Tibial artery (tissue), 4 donors: ENCODE measurements around the gene AKAP17A.

Source experiments
- DNase-seq, 2 donors: peaks; one replicate each; pipeline ENCODE4 v3.0.0-alpha.2; 2019
- H3K27ac ChIP-seq, 2 donors: fragments of 200-600 bp; sonication (generic) in 1 of 2; 1 replicate in 1 of 2; 2 replicates in 1 of 2; pipeline ENCODE4 v1.5.1; 2018 to 2019; ENCODE audit warnings: mild to moderate bottlenecking in 1 of 2
- H3K27me3 ChIP-seq, 2 donors: fragments of 200-600 bp; sonication (generic) in 1 of 2; one replicate each; pipeline versions ENCODE4 v1.5.1 to v1.6.0; 2016 to 2019
- H3K36me3 ChIP-seq, 3 donors: fragments of 200-600 bp; sonication (generic) in 2 of 3; one replicate each; pipeline ENCODE4 v1.5.1; 2016 to 2019; ENCODE audit warnings: mild to moderate bottlenecking in 2 of 3
- H3K4me1 ChIP-seq, 4 donors: fragments of 200-600 bp; sonication (generic) in 2 of 4; 1 replicate in 3 of 4; 2 replicates in 1 of 4; pipeline ENCODE4 v1.5.1; 2016 to 2019
- H3K4me3 ChIP-seq, 2 donors: fragments of 200-600 bp; sonication (generic) in 1 of 2; 1 replicate in 1 of 2; 2 replicates in 1 of 2; pipeline ENCODE4 v1.5.1; 2018 to 2019; ENCODE audit warnings: mild to moderate bottlenecking in 2 of 2
- H3K9me3 ChIP-seq, 3 donors: fragments of 200-600 bp; sonication (generic) in 1 of 3; one replicate each; pipeline ENCODE4 v1.5.1; 2016 to 2019
- intact Hi-C: fragments of 100-400 bp; cut with DNase I; formaldehyde crosslinking; loops from one replicate; pipeline ENCODE4 v1.15.0; 2023; ENCODE audit warnings: low total_unique reads
- TF ChIP-seq, protein P1 (sequence below), 2 experiments: fragments of 200-600 bp in 1 of 2; fragments of 450-650 bp in 1 of 2; IDR thresholded peaks; one replicate each; pipeline ENCODE4 v1.5.1; 2017 to 2019; ENCODE audit warnings: antibody characterized with exemption in 2 of 2, mild to moderate bottlenecking in 1 of 2, moderate library complexity in 1 of 2

AKAP17A gene

DNA sequence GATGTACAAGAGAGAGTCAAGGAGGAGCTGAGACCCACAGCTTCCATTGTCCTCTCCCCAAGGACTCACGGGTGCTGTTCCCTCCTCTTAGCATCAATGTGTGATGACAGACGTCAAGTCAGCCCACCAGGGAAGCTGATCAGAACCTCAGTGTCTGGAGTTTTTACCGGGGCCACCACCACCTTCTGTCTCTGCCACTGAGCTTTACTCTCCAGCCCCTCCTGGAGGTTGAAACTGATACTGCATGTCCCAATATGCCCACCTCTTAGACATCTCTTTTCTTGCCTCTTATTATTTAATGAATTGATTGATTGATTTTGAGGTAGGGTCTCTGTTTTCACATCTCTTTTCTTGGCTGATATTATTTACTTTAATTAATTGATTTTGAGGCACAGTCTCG is 10.3 kb upstream of the AKAP17A start:
- no peaks in the 10 kb centered on the region for H3K27me3 ChIP-seq
- no peak for DNase-seq
- no peak overlapping the region for H3K27ac ChIP-seq
- H3K36me3 ChIP-seq: no peaks in the 10 kb centered on the region
- H3K4me3 ChIP-seq: no peak overlapping the region
- no peaks in the 10 kb centered on the region for H3K9me3 ChIP-seq
- H3K4me1 ChIP-seq: no peaks in the 10 kb centered on the region
- TF ChIP-seq, protein P1, sequence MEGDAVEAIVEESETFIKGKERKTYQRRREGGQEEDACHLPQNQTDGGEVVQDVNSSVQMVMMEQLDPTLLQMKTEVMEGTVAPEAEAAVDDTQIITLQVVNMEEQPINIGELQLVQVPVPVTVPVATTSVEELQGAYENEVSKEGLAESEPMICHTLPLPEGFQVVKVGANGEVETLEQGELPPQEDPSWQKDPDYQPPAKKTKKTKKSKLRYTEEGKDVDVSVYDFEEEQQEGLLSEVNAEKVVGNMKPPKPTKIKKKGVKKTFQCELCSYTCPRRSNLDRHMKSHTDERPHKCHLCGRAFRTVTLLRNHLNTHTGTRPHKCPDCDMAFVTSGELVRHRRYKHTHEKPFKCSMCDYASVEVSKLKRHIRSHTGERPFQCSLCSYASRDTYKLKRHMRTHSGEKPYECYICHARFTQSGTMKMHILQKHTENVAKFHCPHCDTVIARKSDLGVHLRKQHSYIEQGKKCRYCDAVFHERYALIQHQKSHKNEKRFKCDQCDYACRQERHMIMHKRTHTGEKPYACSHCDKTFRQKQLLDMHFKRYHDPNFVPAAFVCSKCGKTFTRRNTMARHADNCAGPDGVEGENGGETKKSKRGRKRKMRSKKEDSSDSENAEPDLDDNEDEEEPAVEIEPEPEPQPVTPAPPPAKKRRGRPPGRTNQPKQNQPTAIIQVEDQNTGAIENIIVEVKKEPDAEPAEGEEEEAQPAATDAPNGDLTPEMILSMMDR (IDR thresholded peaks at IDR 0.05): peak; percentile 61 to 69
- intact Hi-C loops: loop anchor here (2.0 kb wide), 1 partner anchor 126 kb away; no protein-coding TSS in a partner anchor

DNA sequence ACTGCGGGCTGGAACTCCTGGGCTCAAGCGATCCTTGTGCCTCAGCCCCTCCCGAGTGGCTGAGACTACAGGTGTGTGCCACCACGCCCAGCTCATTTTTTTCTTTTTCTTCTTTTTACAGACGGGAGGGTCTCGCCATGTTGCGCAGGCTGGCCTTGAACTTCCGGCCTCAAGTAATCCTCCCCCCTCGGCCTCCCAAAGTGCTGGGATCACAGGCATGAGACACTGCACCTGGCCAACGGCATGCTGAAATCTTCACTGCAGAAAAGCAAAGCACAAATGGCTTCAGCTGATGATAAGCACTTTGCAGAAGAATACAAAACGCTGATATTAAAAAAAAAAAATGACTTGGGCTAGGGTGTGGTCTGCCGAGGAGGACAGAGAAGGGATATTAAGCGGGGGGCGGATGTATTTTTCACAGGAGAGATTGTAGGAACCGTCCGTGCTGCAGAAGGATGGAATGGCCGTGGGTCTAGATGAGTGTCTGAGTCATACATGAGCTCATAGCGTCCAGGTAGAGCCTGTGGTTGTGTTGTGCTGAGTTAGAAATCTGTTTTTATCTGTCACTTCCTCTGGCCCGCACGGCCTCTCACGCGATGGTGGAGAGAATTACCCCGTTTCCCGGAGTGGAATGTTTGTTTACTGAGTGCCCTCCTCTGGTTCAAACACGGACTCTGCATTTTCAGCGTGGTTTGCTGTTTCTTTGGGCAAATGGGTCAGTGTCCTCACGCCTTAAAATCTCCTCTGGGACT is 8.5 kb upstream of the AKAP17A start:
- Histone ChIP-seq H3K27ac (no peak overlapping the region), H3K27me3 (no peaks in the 10 kb centered on the region), H3K4me1 (no peaks in the 10 kb centered on the region), H3K36me3 (no peaks in the 10 kb centered on the region), H3K4me3 (no peak overlapping the region), H3K9me3 (no peaks in the 10 kb centered on the region)
- intact Hi-C loops: no loop called here
- TF ChIP-seq, protein P1 (IDR thresholded peaks at IDR 0.05): no peak
- DNase-seq: no peak

DNA sequence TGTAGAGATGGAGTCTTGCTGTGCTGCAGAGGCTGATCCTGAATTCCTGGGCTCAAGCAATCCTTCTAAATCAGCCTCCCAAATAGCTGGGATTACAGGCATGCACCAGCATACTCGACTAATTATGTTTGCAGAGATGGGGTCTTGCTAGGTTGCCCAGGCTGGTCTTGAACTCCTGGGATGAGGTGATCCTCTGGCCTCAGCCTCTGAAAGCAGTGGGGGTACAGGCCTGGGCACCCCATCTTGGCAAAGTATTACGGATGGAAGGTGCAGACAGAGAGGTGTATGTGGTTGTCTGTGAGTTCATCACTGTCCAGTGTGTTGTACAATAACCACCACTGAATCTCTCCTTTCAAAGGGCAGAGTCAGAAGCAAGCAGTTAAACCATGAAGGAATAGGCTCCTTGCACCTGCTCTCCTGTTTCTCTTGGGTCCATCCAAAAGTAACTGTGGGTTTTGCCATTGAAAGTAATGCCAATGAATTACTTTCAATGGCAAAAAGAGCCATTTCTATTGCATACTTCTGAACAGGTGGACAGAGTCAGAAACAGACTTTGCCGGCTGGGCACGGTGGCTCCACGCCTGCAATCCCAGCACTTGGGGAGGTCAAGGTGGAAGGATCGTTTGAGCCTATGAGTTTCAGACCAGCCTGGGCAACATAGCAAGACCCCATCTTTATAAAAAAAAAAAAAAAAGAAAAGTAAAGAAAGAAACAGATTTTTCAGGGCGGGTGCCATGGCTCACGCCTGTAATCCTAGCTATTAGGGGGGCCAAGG is 7.0 kb upstream of the AKAP17A start:
- no peaks in the 10 kb centered on the region for H3K9me3 ChIP-seq
- no peaks in the 10 kb centered on the region for H3K4me1 ChIP-seq
- H3K4me3 ChIP-seq: no peak overlapping the region
- TF ChIP-seq, protein P1 (IDR thresholded peaks at IDR 0.05): no peak
- no peak for DNase-seq
- no peaks in the 10 kb centered on the region for H3K36me3 ChIP-seq
- no peaks in the 10 kb centered on the region for H3K27me3 ChIP-seq
- H3K27ac ChIP-seq: no peak overlapping the region
- intact Hi-C loops: no loop called here

DNA sequence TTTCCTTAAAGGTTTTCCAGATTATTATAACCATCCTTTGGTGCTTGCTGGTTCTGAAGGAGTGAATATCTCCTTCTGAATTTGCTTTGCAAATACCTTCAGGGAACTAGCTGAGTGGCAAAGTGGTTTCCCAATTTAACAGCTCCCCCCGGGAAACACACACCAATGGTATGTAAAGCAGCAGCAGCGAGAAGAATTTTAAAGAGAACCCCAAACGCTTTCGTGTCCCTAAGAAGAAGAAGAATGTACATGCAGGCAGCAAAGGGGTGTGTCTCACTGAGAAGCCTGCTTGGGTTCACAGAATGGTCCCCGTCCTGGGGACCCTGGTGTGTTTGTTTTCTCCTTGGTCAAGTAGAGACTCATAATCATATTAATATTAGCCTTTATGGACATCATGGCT is 4.2 kb upstream of the AKAP17A start:
- peaks cover 0 to 2% (median under 1%) of the 10 kb centered on the region in 4 donors for H3K4me1 ChIP-seq
- no peak overlapping the region for H3K4me3 ChIP-seq
- intact Hi-C loops: no loop called here
- DNase-seq: no peak
- no peaks in the 10 kb centered on the region for H3K36me3 ChIP-seq
- no peaks in the 10 kb centered on the region for H3K27me3 ChIP-seq
- TF ChIP-seq, protein P1 (IDR thresholded peaks at IDR 0.05): no peak
- H3K27ac ChIP-seq: no peak overlapping the region
- H3K9me3 ChIP-seq: no peaks in the 10 kb centered on the region

DNA sequence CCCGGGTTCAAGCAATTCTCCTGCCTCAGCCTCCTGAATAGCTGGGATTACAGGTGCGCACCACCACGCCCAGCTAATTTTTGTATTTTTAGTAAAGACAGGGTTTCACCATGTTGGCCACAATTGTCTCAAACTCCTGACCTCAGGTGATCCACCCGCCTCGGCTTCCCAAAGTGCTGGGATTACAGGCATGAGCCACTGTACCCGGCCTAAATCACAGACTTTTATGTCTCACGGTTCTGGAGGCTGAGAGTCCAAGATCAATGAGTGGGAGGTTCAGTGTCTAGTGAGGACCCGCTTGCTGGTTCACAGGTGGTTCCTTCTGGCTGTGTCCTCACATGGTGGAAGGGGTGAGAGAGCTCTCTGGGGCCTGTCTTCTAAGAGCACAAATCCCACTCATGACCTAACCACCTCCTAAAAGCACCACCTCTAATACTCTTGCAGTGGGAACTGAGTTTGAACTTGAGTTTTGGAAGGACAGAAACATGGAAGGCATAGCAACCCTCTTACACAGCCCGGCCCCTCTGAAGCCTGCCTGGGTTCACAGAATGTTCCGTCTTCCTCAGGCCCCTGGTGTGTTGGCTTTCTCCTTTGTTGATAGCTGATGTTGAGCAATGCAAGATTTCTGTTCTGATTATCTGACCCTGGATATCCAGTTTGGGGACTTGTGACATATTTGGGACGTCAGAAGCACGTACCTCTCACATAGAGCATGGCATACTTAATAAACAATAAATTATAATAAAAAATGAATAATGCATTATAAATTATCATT is 1.9 kb upstream of the AKAP17A start:
- no peak for DNase-seq
- TF ChIP-seq, protein P1 (IDR thresholded peaks at IDR 0.05): no peak
- H3K27ac ChIP-seq: no peak overlapping the region
- H3K27me3 ChIP-seq: no peaks in the 10 kb centered on the region
- intact Hi-C loops: loop anchor here (5.0 to 10.0 kb wide), 3 partner anchors 137 to 595 kb away; partner anchors contain the start of genes ASMTL and SLC25A6
- H3K4me1 ChIP-seq: peaks cover 0 to 22% (median 18%) of the 10 kb centered on the region in 4 donors
- H3K4me3 ChIP-seq: no peak overlapping the region
- H3K36me3 ChIP-seq: peaks cover 11 to 13% (median 12%) of the 10 kb centered on the region in 3 donors
- no peaks in the 10 kb centered on the region for H3K9me3 ChIP-seq
